GM12891 (cell line): ENCODE results near the gene FOXF2.

Source experiments
- DNase-seq: peaks from one replicate; pipeline ENCODE4 v3.0.0; 2011; ENCODE audit warnings: low spot score; ENCODE audit not compliant: insufficient read length
- FAIRE-seq: peaks from 2 replicates; lab custom pipeline; 2011; peaks lifted over from hg19 to GRCh38; lab: Jason Lieb, UNC
- PAX5 ChIP-seq: IDR thresholded peaks from 2 replicates; pipeline ENCODE4 v1.6.1; 2011; ENCODE audit warnings: low read length, moderate library complexity, mild to moderate bottlenecking; ENCODE audit not compliant: insufficient read depth, severe bottlenecking
- POLR2A ChIP-seq: IDR thresholded peaks from 2 replicates; pipeline ENCODE4 v1.6.1; 2011; ENCODE audit warnings: low read depth, low read length, control low read depth
- POLR2AphosphoS5 ChIP-seq: IDR thresholded peaks from 2 replicates; pipeline ENCODE4 v1.6.1; 2011; ENCODE audit warnings: low read depth, low read length, control low read depth
- POU2F2 ChIP-seq: IDR thresholded peaks from 2 replicates; pipeline ENCODE4 v1.6.1; 2011; ENCODE audit warnings: low read depth, mild to moderate bottlenecking, control low read depth, low read length, moderate library complexity
- SPI1 ChIP-seq: IDR thresholded peaks from 2 replicates; pipeline ENCODE4 v1.6.1; 2011; ENCODE audit warnings: low read depth, low read length, control low read depth
- TAF1 ChIP-seq: IDR thresholded peaks from 2 replicates; pipeline ENCODE4 v1.6.1; 2011; ENCODE audit warnings: low read depth, low read length, control low read depth

Gene FOXF2

DNA sequence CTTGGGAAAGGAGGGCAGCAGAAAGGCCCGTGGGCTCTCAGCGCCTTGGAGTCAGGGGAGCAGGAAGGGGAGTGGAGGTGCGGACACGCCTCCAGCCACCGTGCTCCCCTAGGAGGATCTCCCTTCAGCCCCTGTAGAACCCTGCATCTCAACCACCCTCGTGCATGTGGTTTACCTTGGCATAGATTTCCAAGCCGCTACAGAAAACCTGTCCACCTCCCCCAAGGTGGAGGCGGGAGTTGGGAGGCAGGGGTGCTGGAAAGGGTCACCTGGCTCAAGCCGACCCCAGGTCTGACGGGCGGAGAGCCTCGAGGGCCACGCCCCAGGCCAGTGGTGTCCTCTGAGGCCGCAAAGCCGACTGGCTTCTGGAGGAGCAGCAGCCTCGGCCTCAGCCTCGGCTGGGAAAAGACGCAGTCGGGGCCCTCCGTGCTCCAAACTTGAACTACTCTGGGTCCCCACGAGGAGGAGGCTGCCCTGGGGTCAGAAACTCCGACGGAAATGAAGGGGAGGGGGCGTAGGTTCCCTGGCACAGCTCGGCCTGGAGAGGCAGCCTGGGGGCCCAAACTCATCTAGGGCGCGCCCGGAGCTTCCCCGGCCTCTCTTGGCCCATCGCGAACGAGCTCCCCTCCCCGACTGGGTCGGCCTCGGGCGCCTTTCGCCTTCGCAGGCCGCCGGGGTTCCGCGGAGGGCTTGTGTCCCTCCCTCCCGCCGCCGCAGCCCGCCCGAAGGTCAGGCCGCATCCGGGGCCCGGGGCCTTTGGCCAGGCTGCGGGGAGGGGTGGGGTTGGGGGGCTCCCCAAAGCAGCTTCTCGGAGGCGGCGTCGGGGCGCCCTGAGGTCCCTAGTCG is 6.3 kb upstream of the FOXF2 start:
- FAIRE-seq: no peak
- TF ChIP-seq PAX5 (no peak), POU2F2 (no peak)
- DNase-seq: no peak

DNA sequence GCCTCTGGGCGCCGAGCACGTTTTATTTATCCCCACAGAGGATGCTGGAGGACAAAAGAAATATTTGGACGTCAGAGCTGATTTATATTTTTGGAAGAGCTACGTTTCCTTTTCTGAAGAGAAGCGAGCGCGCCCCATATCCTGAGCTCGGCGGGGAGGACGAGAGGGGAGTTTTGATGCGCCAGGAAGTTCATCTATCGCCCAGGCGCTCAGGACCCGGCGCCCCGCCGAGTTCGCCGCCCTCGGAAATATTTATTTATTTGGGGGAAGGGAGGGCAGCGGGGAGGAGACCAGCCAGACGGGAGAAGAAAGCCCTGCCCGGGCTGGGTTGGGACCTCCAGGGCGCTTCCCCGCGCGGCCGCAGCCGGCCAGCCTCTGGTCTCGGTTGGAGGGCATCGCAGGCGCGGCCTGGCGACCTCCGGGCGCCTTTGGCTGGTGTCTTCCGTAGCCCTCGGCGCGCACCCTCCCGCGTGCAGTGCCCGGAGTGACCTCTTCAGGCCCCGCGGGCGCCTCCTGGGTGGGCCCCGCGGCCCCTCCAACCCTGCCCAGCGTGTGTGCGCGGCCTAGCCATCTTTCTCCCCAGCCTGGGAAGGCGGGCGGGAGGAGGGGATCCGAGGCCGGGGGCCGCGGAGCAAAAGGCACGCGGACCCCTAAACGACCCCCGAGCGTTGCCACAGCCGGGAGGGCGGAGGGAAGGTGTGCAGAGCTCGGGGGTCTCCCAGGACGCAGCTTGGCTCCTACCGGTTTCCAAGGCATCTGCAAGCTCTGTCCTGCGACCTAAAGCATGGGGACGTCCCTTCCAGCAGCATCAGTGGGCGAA is 5.4 kb upstream of the FOXF2 start:
- no peak for FAIRE-seq
- DNase-seq: no peak
- TF ChIP-seq PAX5: no peak
- no peak for TF ChIP-seq TAF1
- TF ChIP-seq SPI1: no peak
- TF ChIP-seq POLR2A: no peak
- no peak for TF ChIP-seq POLR2AphosphoS5
- no peak for TF ChIP-seq POU2F2

DNA sequence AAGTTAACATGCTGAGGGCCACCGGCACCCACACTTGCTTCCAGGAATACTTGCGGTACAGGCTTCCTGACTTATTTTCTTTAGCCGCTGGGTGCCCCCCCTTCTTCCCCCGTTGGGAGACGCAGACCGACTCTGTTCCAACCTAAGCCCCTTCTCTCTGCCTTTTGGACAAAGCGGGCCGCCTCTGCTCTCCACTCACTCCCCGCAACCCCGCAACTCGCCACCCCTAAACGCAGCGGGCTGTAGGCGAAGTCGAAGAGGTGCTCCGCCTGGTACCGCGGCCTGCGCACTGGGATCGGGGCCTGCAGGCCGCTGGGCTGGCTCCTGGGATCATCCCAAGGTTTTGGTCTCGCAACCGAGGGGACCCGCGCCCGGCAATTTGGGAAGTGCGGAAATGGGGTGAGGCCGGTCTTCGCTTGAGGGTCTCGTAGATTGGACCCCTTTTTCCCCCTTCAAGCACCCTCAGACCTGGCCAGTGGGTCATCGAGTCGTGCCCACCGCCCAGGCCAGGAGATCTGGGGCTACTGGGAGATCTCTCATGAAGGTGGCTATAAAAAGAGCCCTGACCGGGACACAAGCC is 4.7 kb upstream of the FOXF2 start:
- FAIRE-seq (no peak), DNase-seq (no peak)
- no peak for TF ChIP-seq PAX5
- TF ChIP-seq SPI1: no peak
- no peak for TF ChIP-seq TAF1
- no peak for TF ChIP-seq POLR2A
- no peak for TF ChIP-seq POLR2AphosphoS5
- no peak for TF ChIP-seq POU2F2

DNA sequence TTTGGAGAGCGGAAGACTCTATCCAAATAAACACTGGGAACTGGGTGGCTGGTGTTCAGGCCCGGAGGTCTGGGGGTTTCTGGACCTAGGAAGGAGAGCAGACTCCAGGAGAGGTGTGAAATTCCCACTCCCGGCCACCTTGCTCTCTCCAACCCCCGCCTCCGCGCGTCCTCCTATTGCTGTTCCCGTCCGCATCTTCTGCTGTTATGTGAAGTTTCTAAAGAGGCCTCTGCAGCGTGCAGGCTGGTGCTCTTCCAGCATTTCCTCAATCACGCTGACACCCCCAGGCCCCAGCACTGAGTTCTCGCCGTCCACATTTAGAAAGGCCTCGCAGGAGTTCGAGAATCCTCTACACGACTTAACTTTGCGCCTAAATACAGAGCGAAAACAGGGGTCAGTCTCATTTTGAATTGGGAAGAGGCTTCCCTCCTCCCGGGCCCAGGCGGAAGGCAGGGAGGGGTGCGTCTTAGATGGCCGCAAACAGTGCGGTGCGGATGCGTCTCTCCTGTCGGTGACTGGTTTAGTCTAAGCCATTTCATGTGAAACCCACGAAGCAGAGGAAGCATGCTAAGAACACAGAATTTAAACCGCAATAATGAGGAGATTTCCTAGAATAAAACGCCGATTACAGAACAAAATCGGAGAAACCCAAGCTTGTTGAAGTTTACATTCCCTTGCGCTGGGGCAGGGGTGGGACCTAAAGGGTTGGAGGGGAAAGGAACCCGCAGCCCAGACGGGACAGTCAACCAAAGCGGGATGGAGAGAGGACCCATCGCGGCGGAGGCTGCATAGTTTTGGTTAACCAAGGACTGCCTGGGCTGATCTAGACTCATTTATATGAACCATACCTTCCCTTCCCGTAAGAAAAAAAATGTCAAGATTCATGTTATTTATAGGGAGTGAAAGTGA is 4.0 kb upstream of the FOXF2 start:
- no peak for DNase-seq
- TF ChIP-seq POU2F2 (no peak), PAX5 (no peak), SPI1 (no peak), POLR2A (no peak), POLR2AphosphoS5 (no peak), TAF1 (no peak)
- no peak for FAIRE-seq

DNA sequence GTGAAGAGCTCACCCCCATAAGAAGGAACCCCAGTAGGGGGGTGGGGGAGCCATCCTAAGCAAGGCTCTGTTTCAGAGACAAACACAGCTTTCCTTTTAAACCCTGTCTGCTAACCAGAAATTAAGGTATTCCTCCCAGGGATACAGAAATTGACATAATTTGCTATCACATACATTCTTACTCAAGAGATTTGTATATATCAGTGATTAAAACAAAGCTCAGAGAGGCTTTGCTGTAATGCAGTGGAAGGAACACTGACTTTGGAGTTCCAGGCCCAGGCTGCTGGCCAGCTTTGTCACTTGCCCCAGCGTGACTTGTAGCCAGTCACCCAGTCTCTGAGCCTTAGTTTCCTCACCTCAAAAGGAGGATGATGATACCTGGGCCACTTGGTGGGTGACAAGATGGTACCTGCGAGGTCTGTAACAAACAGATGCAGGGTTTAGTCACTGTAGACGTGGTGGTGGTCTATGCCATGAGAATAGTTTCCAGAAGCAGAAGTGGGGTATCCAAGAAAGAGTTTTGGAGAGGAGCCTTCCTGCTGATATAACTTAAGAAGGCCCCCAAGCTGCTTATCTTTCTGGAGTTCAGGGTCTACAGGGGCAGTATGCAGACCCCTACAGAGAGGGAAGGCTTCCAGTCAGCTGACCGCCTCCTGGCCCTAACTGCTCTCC is 3.2 kb upstream of the FOXF2 start:
- no peak for TF ChIP-seq SPI1
- no peak for TF ChIP-seq POU2F2
- no peak for TF ChIP-seq POLR2A
- no peak for TF ChIP-seq POLR2AphosphoS5
- TF ChIP-seq PAX5: no peak
- TF ChIP-seq TAF1: no peak
- FAIRE-seq (no peak), DNase-seq (no peak)

DNA sequence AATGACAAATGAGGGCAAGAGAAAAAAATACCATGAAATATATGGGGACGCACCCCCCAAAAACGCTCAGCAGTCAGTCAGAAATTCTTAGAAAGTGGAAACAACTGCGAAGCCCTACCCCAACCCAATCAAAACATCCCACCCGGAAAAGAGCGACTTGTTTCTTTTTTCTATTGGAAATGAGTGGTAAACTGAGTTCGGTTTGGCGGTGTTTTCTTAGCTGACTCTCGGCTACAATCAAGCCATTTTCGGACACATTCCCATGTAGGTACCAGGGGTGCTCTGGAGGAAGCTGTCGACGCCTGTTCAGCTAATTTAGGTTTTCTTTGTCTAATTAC is 1.9 kb upstream of the FOXF2 start:
- no peak for DNase-seq
- no peak for FAIRE-seq
- TF ChIP-seq TAF1: no peak
- no peak for TF ChIP-seq POU2F2

DNA sequence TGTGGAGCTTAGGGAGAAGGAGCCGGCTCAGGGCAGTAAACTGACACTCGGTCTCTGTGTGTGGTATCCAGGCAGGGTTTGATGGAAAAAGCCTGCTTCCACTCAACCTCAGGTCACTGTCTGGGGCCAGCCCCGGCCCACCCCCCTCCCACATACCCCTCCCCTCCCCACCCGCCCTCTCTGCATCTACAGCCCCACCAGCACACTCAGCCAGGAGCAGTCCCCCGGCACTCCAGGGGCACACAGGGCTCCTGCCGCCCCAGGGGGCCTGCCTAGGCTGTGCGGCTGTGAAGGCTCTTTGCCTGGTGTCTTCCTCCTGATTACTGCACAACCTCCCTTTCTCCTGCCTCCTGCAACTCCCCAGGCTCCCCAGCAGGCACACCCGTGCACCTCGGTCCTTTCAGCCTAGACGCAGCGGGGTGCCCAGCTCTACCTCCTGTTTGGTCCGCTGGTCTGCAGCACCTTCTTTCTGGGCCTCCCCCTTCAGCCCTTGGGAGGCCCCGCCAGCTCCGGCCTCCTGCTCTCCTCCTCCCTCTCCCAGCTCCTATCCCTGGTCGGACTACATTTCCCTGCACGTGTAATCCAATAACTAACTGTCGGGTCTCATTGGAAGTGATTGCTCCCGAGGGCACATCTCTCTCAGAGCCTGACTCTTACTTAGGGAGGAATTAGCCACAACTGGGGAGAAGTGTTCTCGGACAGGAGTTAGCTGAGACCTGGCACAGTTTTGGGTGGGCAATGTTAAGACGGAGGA is 1.3 kb upstream of the FOXF2 start:
- FAIRE-seq: no peak
- no peak for DNase-seq
- TF ChIP-seq POU2F2 (no peak), TAF1 (no peak), POLR2AphosphoS5 (no peak), PAX5 (no peak), SPI1 (no peak), POLR2A (no peak)

DNA sequence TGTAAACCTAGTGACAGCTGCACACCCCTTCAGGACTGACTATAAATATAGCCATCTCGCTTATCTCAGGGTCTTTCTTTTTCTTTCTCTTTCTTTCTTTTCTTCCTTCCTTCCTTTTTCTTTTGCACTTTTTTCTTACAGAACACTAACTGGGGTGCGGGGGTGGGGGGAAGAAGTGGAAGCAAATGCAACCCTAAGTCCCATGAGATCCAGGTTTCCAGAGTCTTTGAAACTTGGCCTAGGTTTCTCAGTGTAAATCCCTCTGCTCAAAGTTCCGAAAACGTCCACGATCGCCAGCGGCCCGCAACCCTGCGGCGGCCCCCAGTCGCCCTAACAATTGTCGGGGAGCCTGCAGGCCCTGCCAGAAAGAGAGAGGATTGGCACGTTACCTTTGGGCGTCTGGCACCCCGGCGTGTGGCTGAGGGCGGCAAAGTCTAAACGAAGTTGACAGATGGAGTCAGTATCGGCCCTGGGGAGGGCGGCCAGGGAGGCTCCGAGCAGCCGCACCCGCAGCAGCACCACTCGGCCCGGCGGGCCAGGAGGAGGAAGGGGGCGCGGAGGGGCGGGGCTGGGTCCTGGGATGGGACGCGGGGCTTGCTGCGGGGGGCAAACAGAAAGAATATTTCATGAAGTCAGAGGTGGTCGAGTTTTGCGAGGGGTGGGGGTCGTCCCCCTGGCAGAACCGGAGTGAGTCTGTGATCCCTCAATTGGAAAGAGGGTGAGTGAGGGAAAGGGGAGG is 577 bp upstream of the FOXF2 start:
- DNase-seq: no peak
- no peak for TF ChIP-seq PAX5
- TF ChIP-seq SPI1: no peak
- TF ChIP-seq POLR2AphosphoS5: no peak
- no peak for TF ChIP-seq POU2F2
- FAIRE-seq: no peak
